Thymus (tissue), 11 donors: Measurements from ENCODE around the gene TUBA3D. TPM values are rescaled to one million over a fixed set of nuclear protein-coding genes. Genes with fewer than 3 reads are reported as not detected.
"Not testable (repeated sequence)": the region's sequence is repeated elsewhere in the genome, so short reads cannot be mapped to it uniquely, and the experiment has no call there.

ENCODE experiments used
- DNase-seq, 9 donors: peaks; one replicate each; pipeline ENCODE4 v3.0.0-alpha.2; 2013; ENCODE audit warnings: low spot score in 9 of 9, low read depth in 6 of 9, missing footprints in 1 of 9
- H3K27ac ChIP-seq, 2 donors: one replicate each; pipeline ENCODE4 v1.5.1; 2013; ENCODE audit warnings: control low read depth in 1 of 2, low read depth in 1 of 2, low read length in 1 of 2, mild to moderate bottlenecking in 1 of 2, moderate library complexity in 1 of 2
- H3K27me3 ChIP-seq, 2 donors: one replicate each; pipeline ENCODE4 v1.5.1; 2013; ENCODE audit warnings: low read length in 1 of 2; ENCODE audit not compliant: control insufficient read depth in 2 of 2, insufficient read depth in 1 of 2
- H3K36me3 ChIP-seq, 2 donors: one replicate each; pipeline ENCODE4 v1.5.1; 2013; ENCODE audit warnings: low read length in 1 of 2, mild to moderate bottlenecking in 1 of 2, moderate library complexity in 1 of 2; ENCODE audit not compliant: control insufficient read depth in 2 of 2, insufficient read depth in 2 of 2
- H3K4me1 ChIP-seq, 2 donors: one replicate each; pipeline ENCODE4 v1.5.1; 2013; ENCODE audit warnings: low read length in 2 of 2; ENCODE audit not compliant: control insufficient read depth in 2 of 2, insufficient read depth in 2 of 2
- H3K4me3 ChIP-seq, 2 donors: one replicate each; pipeline ENCODE4 v1.5.1; 2013; ENCODE audit warnings: low read length in 2 of 2, control low read depth in 1 of 2, mild to moderate bottlenecking in 1 of 2
- H3K9me3 ChIP-seq, 2 donors: one replicate each; pipeline ENCODE4 v1.5.1; 2013; ENCODE audit warnings: low read length in 1 of 2, mild to moderate bottlenecking in 1 of 2; ENCODE audit not compliant: control insufficient read depth in 2 of 2, insufficient read depth in 1 of 2
- WGBS: extraction: QIAGEN DNeasy Blood & Tissue Kit; methylation state at CpG from one replicate; pipeline ENCODE4 v1.1.7; 2013; 5-methylcytosine and 5-hydroxymethylcytosine counted together
- polyA plus RNA-seq: library from polyadenylated mRNA; stranded (reverse); fragments of 200-250 nt; gene quantifications from one replicate; pipeline ENCODE4 v1.2.3, GENCODE V29; 2013
- total RNA-seq: library from RNA; stranded (reverse); fragments of 120-200 nt; gene quantifications from one replicate; pipeline ENCODE4 v1.2.4, GENCODE V29; 2013
- donor health status: healthy.

The TUBA3D gene
- total and polyA plus RNA-seq, 2 donors, result 0.05 to 4.1 TPM

GRCh38 chr2:131490616-131491468 is 14.9 kb downstream of the TUBA3D start:
- 66% methylated on average over 20 of the region's 20 CpGs for WGBS
- H3K4me1 ChIP-seq, result peaks cover 9 to 26% of the 10 kb centered on the region in 2 donors
- peak in 3 of 9 donors; percentile 10 to 48 (median 18) for DNase-seq
- H3K27ac ChIP-seq, result peak overlapping the region; percentile 58 to 64
- H3K9me3 ChIP-seq, H3K27me3 ChIP-seq, H3K36me3 ChIP-seq: not testable (repeated sequence)
- H3K4me3 ChIP-seq, result peak overlapping the region; percentile 47 to 53

GRCh38 chr2:131491469-131491836 is 15.5 kb downstream of the TUBA3D start:
- not testable (repeated sequence) for H3K27me3 ChIP-seq, H3K36me3 ChIP-seq, H3K9me3 ChIP-seq
- Histone ChIP-seq H3K4me3 (peak overlapping the region; percentile 47 to 53), H3K27ac (peak overlapping the region; percentile 58 to 64), H3K4me1 (peaks cover 9 to 26% of the 10 kb centered on the region in 2 donors)
- WGBS, result 7% methylated on average over 22 of the region's 22 CpGs
- DNase-seq, result peak in 3 of 9 donors; percentile 6 to 25 (median 16)

- not testable (repeated sequence) for H3K9me3 ChIP-seq, DNase-seq, H3K36me3 ChIP-seq, H3K27me3 ChIP-seq
- Histone ChIP-seq H3K4me1 (peaks cover 9 to 26% of the 10 kb centered on the region in 2 donors), H3K27ac (peak within 1 kb of the TSS; percentile 92 to 97), H3K4me3 (peak within 1 kb of the TSS; percentile 83 to 94)
- under 1% methylated on average over 52 of the region's 53 CpGs for WGBS
Observed at GRCh38 chr2:131492015-131492417, 16.1 kb downstream of the TUBA3D start, which contains the start of gene MZT2A. TSS of gene MZT2A (minus strand) at chr2:131492397. CDS start at chr2:131492376, 21 bp downstream.

GRCh38 chr2:131492418-131493198 is 16.7 kb downstream of the TUBA3D start:
- no peaks in the 10 kb centered on the region for H3K27me3 ChIP-seq
- peak; percentile 87 to 96 (median 89) for DNase-seq
- under 1% methylated on average over 79 of the region's 79 CpGs for WGBS
- peak overlapping the region; percentile 92 to 97 for H3K27ac ChIP-seq
- H3K4me1 ChIP-seq, result peaks cover 9 to 26% of the 10 kb centered on the region in 2 donors
- H3K4me3 ChIP-seq, result peak overlapping the region; percentile 83 to 94
- peaks cover 6 to 9% of the 10 kb centered on the region in 2 donors for H3K36me3 ChIP-seq
- no peaks in the 10 kb centered on the region for H3K9me3 ChIP-seq

GRCh38 chr2:131493199-131493968 is 17.5 kb downstream of the TUBA3D start:
- WGBS, result under 1% methylated on average over 40 of the region's 40 CpGs
- H3K36me3 ChIP-seq, result peaks cover 5 to 7% of the 10 kb centered on the region in 2 donors
- no peaks in the 10 kb centered on the region for H3K27me3 ChIP-seq
- peak in 1 of 9 donors; percentile 10 for DNase-seq
- peak overlapping the region; percentile 90 to 97 for H3K27ac ChIP-seq
- H3K9me3 ChIP-seq, result no peaks in the 10 kb centered on the region
- peak overlapping the region; percentile 83 to 94 for H3K4me3 ChIP-seq
- peaks cover 9 to 26% of the 10 kb centered on the region in 2 donors for H3K4me1 ChIP-seq

GRCh38 chr2:131495506-131495905 is 19.6 kb downstream of the TUBA3D start:
- not testable (repeated sequence) for DNase-seq, H3K4me3 ChIP-seq, H3K27ac ChIP-seq, H3K27me3 ChIP-seq, H3K9me3 ChIP-seq
- peaks cover 13 to 16% of the 10 kb centered on the region in 2 donors for H3K36me3 ChIP-seq
- H3K4me1 ChIP-seq, result peaks cover 9 to 24% of the 10 kb centered on the region in 2 donors
- WGBS, result 100% methylated on average over 1 of the region's 1 CpG

GRCh38 chr2:131498321-131498973 is 22.5 kb downstream of the TUBA3D start:
- not testable (repeated sequence) for H3K9me3 ChIP-seq, DNase-seq, H3K27me3 ChIP-seq, H3K27ac ChIP-seq, H3K4me3 ChIP-seq
- peaks cover 29 to 34% of the 10 kb centered on the region in 2 donors for H3K36me3 ChIP-seq
- WGBS, result 49% methylated on average over 8 of the region's 8 CpGs
- H3K4me1 ChIP-seq, result peaks cover 6 to 18% of the 10 kb centered on the region in 2 donors

- H3K36me3 ChIP-seq, result peaks cover 49 to 71% of the 10 kb centered on the region in 2 donors
- not testable (repeated sequence) for H3K27ac ChIP-seq, DNase-seq, H3K9me3 ChIP-seq, H3K27me3 ChIP-seq, H3K4me1 ChIP-seq, H3K4me3 ChIP-seq
- over 99% methylated on average over 4 of the region's 4 CpGs for WGBS
Observed at GRCh38 chr2:131503587-131503986, 27.7 kb downstream of the TUBA3D start.
